ENCODE results near the gene TMEM232. TPM values are rescaled to one million over a fixed set of nuclear protein-coding genes. Genes with fewer than 3 reads are reported as not detected.

Gene TMEM232
- total RNA-seq, 1 experiment from 2014 or later, result 1.6 TPM

DNA sequence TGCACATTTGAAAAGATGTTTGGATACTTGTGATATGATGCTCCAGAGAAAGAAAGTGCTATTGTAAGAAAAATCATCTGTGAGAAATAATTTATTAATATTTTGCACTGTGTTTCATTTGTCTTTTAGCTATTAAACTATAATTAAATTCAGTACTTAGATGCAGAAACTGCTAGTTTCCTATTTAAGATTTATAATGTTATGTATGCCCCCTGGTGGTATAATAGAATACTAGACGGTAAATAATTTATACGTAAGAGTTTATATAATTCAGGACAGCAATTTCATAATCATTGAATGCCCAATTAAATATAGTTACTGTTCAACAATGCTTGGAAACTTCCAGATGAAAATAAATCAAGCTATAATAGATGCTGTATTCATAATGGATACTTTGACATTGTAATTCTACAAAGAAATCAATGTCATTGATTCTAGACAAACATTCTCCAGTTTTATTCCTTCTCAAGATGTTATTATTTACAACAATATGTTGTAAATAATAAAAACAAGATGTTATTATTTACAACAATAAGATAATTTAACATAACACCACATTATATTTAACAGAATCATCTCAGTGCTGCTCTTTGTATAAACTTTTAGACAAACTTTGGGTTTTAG lies 101.0 kb downstream of the TMEM232 start:
- Histone ChIP-seq H4K20me1 (ENCODE audit: control insufficient read depth, insufficient read depth, insufficient read length) (no peaks in the 10 kb centered on the region), H2BK15ac (ENCODE audit: low read depth, low read length) (no peak overlapping the region), H2BK20ac (ENCODE audit: low read depth, low read length, poor library complexity, severe bottlenecking) (no peak overlapping the region), H3K27me3 (ENCODE audit: insufficient read depth, low read length) (no peaks in the 10 kb centered on the region), H3K14ac (ENCODE audit: insufficient read depth, low read length) (no peak overlapping the region), H3K23me2 (ENCODE audit: insufficient read length, low read depth, low read length, poor library complexity, severe bottlenecking) (no peaks in the 10 kb centered on the region), H3K27ac (ENCODE audit: insufficient read length, low read depth, low read length) (no peak overlapping the region), H3T11ph (ENCODE audit: low read length) (no peak overlapping the region), H2AK5ac (ENCODE audit: insufficient read length, low read length) (no peak overlapping the region), H4K8ac (replicated peaks; ENCODE audit: insufficient read length, low read depth, low read length) (no peak overlapping the region), H2BK5ac (ENCODE audit: insufficient read length, low read length) (no peak overlapping the region), H3K4me1 (ENCODE audit: insufficient read depth, low read length) (no peaks in the 10 kb centered on the region), H3K79me1 (ENCODE audit: insufficient read depth, low read depth, low read length, poor library complexity, severe bottlenecking) (no peaks in the 10 kb centered on the region), H3K23ac (ENCODE audit: insufficient read length, low read depth, low read length) (no peak overlapping the region), H3K4me2 (ENCODE audit: insufficient read depth, insufficient read length, low read length) (no peak overlapping the region), H3K79me2 (ENCODE audit: insufficient read depth, low read length) (no peaks in the 10 kb centered on the region), H3K9ac (ENCODE audit: extremely low read depth, insufficient read length, low read length) (no peak overlapping the region), H3K56ac (ENCODE audit: insufficient read length, low read depth, low read length) (no peak overlapping the region), H4K5ac (ENCODE audit: insufficient read length, low read depth, low read length) (no peak overlapping the region), H3K18ac (ENCODE audit: insufficient read length, low read depth, low read length) (no peak overlapping the region), H2BK120ac (ENCODE audit: low read depth, low read length, poor library complexity, severe bottlenecking) (no peak overlapping the region), H4K91ac (ENCODE audit: insufficient read length, low read depth, low read length) (no peak overlapping the region), H3K4ac (ENCODE audit: low read depth, low read length) (no peak overlapping the region), H2AFZ (ENCODE audit: low read length) (no peak overlapping the region), H3K9me3 (ENCODE audit: control insufficient read depth, low read depth, low read length) (no peaks in the 10 kb centered on the region), H2BK12ac (ENCODE audit: insufficient read length, low read depth, low read length) (no peak overlapping the region)
- H3K36me3 Mint-ChIP-seq (ENCODE audit: insufficient read depth in 1 of 3, low read depth in 3 of 3), result no peaks in the 10 kb centered on the region
- WGBS (ENCODE audit: extremely low coverage, insufficient read length, low lambda C conversion rate), result no CpG with 5 or more reads among the region's 2 CpGs
- H3K27ac Mint-ChIP-seq, result no peak overlapping the region
- no peak overlapping the region for H3K4me3 Mint-ChIP-seq
- H3K9me3 Mint-ChIP-seq, result no peaks in the 10 kb centered on the region
- H3K4me1 Mint-ChIP-seq, result no peaks in the 10 kb centered on the region
- TF ChIP-seq, protein P1, sequence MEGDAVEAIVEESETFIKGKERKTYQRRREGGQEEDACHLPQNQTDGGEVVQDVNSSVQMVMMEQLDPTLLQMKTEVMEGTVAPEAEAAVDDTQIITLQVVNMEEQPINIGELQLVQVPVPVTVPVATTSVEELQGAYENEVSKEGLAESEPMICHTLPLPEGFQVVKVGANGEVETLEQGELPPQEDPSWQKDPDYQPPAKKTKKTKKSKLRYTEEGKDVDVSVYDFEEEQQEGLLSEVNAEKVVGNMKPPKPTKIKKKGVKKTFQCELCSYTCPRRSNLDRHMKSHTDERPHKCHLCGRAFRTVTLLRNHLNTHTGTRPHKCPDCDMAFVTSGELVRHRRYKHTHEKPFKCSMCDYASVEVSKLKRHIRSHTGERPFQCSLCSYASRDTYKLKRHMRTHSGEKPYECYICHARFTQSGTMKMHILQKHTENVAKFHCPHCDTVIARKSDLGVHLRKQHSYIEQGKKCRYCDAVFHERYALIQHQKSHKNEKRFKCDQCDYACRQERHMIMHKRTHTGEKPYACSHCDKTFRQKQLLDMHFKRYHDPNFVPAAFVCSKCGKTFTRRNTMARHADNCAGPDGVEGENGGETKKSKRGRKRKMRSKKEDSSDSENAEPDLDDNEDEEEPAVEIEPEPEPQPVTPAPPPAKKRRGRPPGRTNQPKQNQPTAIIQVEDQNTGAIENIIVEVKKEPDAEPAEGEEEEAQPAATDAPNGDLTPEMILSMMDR (conservative IDR thresholded peaks at IDR 0.05), result peak; percentile 72
- DNase-seq, result no peak
- no peaks in the 10 kb centered on the region for H3K27me3 Mint-ChIP-seq (ENCODE audit: low read depth)

All from H9 (cell line).